ENCODE results near the gene BAD. TPM values are rescaled to one million over a fixed set of nuclear protein-coding genes. Genes with fewer than 3 reads are reported as not detected.

Gene BAD
- polyA plus RNA-seq, 1 donor (not counting 4 experiments of a cell fraction or from before 2014, with no cell fraction given): 58.3 TPM

GRCh38 chr11:64314805-64315561, 30.5 kb upstream of the BAD start:
- TF ChIP-seq EZH2 (IDR thresholded peaks at IDR 0.05; ENCODE audit: low read length) (no peak), CTCF (optimal IDR thresholded peaks at IDR 0.05 in 1 of 3, IDR thresholded peaks at IDR 0.05 in 1 of 3, conservative IDR thresholded peaks at IDR 0.05 in 1 of 3; ENCODE audit: extremely low read depth in 1 of 3, insufficient read depth in 2 of 3, low read length in 3 of 3) (no peak)
- H3K9me3 ChIP-seq (ENCODE audit: control insufficient read depth, low read depth, low read length): no peaks in the 10 kb centered on the region
- peaks cover 3% of the 10 kb centered on the region for H4K20me1 ChIP-seq (ENCODE audit: control insufficient read depth, extremely low read depth, insufficient read depth, low read length)
- H3K79me2 ChIP-seq (ENCODE audit: control insufficient read depth, insufficient read depth, low read length): peaks cover 27% of the 10 kb centered on the region
- peaks cover 37% of the 10 kb centered on the region for H3K4me1 ChIP-seq (ENCODE audit: control insufficient read depth, extremely low read depth, insufficient read depth, low read length)
- H3K4me3 ChIP-seq (ENCODE audit: control insufficient read depth in 2 of 3, extremely low read depth in 1 of 3, insufficient read depth in 2 of 3, low read depth in 1 of 3, low read length in 3 of 3): no peak overlapping the region
- H3K36me3 ChIP-seq (ENCODE audit: control insufficient read depth in 2 of 2, extremely low read depth in 1 of 2, insufficient read depth in 2 of 2, low read length in 2 of 2): peaks cover 13 to 26% of the 10 kb centered on the region in 2 experiments
- no peaks in the 10 kb centered on the region for H3K27me3 ChIP-seq (ENCODE audit: control insufficient read depth, extremely low read depth, insufficient read depth, low read length)
- dilution Hi-C loops (cut with MboI; ENCODE audit: extremely low pct_ligation_motif_present, low sequenced_read_pairs): no loop called here
- DNase-seq (ENCODE audit: low read depth, low spot score) (no peak), FAIRE-seq (no peak)
- H3K9me1 ChIP-seq (ENCODE audit: control insufficient read depth, extremely low read depth, insufficient read depth, low read length): no peaks in the 10 kb centered on the region
- H2AFZ ChIP-seq (ENCODE audit: control insufficient read depth, low read length): no peak overlapping the region
- H3K27ac ChIP-seq (ENCODE audit: control insufficient read depth, insufficient read depth, low read length): no peak overlapping the region
- H3K4me2 ChIP-seq (ENCODE audit: control insufficient read depth, extremely low read depth, insufficient read depth, low read depth, low read length): no peak overlapping the region
- no peak overlapping the region for H3K9ac ChIP-seq (ENCODE audit: control insufficient read depth, extremely low read depth, insufficient read depth, low read length)

GRCh38 chr11:64314146-64314804, 29.8 kb upstream of the BAD start:
- Histone ChIP-seq H3K79me2 (ENCODE audit: control insufficient read depth, insufficient read depth, low read length) (peaks cover 22% of the 10 kb centered on the region), H2AFZ (ENCODE audit: control insufficient read depth, low read length) (no peak overlapping the region), H4K20me1 (ENCODE audit: control insufficient read depth, extremely low read depth, insufficient read depth, low read length) (peaks cover 3% of the 10 kb centered on the region), H3K27me3 (ENCODE audit: control insufficient read depth, extremely low read depth, insufficient read depth, low read length) (no peaks in the 10 kb centered on the region), H3K27ac (ENCODE audit: control insufficient read depth, insufficient read depth, low read length) (no peak overlapping the region), H3K4me1 (ENCODE audit: control insufficient read depth, extremely low read depth, insufficient read depth, low read length) (peaks cover 33% of the 10 kb centered on the region), H3K4me3 (ENCODE audit: control insufficient read depth in 2 of 3, extremely low read depth in 1 of 3, insufficient read depth in 2 of 3, low read depth in 1 of 3, low read length in 3 of 3) (no peak overlapping the region), H3K4me2 (ENCODE audit: control insufficient read depth, extremely low read depth, insufficient read depth, low read depth, low read length) (no peak overlapping the region), H3K9ac (ENCODE audit: control insufficient read depth, extremely low read depth, insufficient read depth, low read length) (no peak overlapping the region), H3K9me1 (ENCODE audit: control insufficient read depth, extremely low read depth, insufficient read depth, low read length) (no peaks in the 10 kb centered on the region), H3K36me3 (ENCODE audit: control insufficient read depth in 2 of 2, extremely low read depth in 1 of 2, insufficient read depth in 2 of 2, low read length in 2 of 2) (peaks cover 13 to 22% of the 10 kb centered on the region in 2 experiments), H3K9me3 (ENCODE audit: control insufficient read depth, low read depth, low read length) (no peaks in the 10 kb centered on the region)
- DNase-seq (ENCODE audit: low read depth, low spot score) (no peak), FAIRE-seq (no peak)
- TF ChIP-seq EZH2 (IDR thresholded peaks at IDR 0.05; ENCODE audit: low read length) (no peak), CTCF (optimal IDR thresholded peaks at IDR 0.05 in 1 of 3, IDR thresholded peaks at IDR 0.05 in 1 of 3, conservative IDR thresholded peaks at IDR 0.05 in 1 of 3; ENCODE audit: extremely low read depth in 1 of 3, insufficient read depth in 2 of 3, low read length in 3 of 3) (peak; percentile 3 to 21 (median 20))
- dilution Hi-C loops (cut with MboI; ENCODE audit: extremely low pct_ligation_motif_present, low sequenced_read_pairs): no loop called here

Measured in keratinocyte (primary cell).